Eye (tissue), 1 donor: ENCODE measurements around the gene KRTAP10-7.
"Not testable (repeated sequence)": the region's sequence is repeated elsewhere in the genome, so short reads cannot be mapped to it uniquely, and the experiment has no call there.

Source experiments
- DNase-seq: peaks from one replicate; pipeline ENCODE4 v3.0.0-alpha.2; 2015

The KRTAP10-7 gene, protein sequence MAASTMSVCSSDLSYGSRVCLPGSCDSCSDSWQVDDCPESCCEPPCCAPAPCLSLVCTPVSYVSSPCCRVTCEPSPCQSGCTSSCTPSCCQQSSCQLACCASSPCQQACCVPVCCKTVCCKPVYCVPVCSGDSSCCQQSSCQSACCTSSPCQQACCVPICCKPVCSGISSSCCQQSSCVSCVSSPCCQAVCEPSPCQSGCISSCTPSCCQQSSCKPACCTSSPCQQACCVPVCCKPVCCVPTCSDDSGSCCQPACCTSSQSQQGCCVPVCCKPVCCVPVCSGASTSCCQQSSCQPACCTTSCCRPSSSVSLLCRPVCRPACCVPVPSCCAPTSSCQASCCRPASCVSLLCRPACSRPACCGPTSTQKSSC

DNA sequence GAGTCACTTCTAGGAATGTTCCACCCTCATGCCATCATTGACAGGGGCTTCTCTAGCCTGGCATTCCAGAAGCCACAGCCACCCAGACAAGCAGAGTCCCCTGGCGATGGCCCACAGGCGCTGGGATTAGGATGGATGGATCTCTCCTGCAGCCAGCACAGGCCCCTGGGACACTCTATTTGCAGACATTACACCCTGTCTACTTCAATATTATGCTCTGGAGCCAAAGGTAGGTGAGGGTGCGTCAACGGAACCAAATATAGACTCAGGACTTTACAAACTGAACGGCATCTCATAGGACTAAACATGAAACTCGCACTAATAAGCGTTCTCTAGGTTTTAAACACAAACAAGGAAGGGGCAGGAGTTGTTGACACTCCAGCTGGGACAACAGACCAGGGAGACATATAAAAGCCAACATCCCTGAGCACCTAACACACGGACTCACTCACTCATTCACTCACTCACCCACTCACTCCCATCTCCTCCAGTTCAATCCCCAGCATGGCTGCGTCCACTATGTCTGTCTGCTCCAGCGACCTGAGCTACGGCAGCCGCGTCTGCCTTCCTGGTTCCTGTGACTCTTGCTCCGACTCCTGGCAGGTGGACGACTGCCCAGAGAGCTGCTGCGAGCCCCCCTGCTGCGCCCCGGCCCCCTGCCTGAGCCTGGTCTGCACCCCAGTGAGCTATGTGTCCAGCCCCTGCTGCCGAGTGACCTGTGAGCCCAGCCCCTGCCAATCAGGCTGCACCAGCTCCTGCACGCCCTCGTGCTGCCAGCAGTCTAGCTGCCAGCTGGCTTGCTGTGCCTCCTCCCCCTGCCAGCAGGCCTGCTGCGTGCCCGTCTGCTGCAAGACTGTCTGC, at the start of gene KRTAP10-7:
TSS of gene KRTAP10-7 (plus strand) at position 480 of the 861 bp plus-strand sequence. CDS start at position 505, 25 bp downstream.
- not testable (repeated sequence) for DNase-seq

DNA sequence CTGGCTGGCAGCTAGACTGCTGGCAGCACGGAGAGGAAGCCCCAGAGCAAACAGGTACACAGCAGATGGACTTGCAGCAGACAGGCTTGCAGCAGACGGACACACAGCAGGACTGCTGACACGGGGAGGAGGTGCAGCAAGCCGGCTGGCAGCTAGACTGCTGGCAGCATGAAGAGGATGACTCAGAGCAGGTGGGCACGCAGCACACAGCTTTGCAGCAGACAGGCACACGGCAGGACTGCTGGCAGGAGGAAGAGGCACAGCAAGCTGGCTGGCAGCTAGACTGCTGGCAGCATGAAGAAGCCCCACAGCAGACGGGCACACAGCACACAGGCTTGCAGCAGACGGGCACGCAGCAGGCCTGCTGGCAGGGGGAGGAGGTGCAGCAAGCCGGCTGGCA, 49.6 kb upstream of the KRTAP10-7 start:
- no peak for DNase-seq

DNA sequence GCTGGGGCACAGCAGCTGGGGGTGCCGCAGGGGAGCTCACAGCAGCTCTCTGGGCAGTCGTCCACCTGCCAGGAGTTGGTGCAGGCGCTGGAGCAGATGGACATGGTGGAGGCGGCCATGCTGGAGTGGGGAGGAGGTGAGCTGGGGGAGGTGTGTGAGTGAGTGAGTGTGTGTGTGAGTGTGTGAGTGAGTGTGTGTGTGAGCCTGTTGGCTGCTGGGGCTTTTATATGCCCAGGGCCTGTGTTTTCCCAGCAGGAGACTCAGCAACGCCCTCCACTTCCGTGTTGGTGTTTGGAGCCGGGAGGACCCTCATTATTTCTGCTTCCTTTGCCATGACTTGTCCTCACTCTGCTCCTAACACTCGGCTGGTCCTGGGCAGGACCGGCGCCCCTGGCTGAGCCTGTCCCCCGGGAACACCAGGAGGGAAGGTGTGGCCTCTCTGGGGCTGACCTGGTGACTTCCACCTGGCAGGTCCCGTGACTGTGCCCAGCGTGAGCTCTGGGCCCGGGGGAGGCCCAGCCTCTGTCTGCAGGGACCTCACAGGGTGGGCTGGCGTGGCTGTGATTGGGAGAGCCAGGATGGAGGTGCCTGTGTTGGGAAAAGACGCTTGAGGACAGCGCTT, 48.9 kb upstream of the KRTAP10-7 start, which contains the start of gene KRTAP10-2:
TSS of gene KRTAP10-2 (minus strand) at position 166 of the 622 bp plus-strand sequence. CDS start at position 119, 47 bp downstream.
- DNase-seq: peak; percentile 35

DNA sequence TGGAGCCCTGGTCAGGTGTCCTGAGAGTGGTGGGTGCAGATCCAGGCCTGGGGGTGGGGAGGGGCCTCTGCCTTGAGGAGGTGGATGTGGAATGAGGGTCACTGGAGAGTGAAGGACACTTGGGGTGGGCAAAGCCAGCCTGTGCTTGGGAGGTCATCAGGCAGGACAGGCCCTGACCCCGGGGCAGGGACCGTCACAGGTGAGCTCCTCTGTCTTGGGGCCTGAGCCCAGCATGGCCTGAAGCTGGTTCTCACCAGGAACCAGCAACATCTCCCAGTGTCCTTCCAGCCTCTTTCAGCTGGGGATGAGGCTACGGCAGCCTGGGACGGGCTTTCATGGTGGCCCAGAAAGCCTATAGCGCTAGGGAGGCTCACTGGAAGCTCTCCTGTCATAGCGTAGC, 48.3 kb upstream of the KRTAP10-7 start:
- no peak for DNase-seq

DNA sequence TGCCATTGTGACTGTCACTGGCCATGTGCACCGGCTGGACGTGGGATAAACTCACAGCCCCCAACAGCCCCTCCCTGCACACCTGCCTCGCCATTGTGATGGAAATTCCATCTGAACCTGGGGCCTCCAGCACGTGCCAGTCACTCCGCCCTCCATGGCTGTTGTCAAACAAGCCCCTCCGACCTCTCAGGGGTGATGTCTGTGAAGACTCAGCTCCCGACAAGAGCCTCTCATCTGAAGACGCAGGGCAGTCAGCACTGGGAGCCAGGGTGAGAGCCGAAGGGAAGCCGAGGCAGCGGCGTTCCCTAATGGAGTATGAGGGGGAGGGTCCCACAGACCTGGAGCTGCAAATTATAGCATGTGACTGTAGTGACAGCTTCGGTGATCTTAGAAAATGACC, 47.7 kb upstream of the KRTAP10-7 start:
- DNase-seq: no peak

DNA sequence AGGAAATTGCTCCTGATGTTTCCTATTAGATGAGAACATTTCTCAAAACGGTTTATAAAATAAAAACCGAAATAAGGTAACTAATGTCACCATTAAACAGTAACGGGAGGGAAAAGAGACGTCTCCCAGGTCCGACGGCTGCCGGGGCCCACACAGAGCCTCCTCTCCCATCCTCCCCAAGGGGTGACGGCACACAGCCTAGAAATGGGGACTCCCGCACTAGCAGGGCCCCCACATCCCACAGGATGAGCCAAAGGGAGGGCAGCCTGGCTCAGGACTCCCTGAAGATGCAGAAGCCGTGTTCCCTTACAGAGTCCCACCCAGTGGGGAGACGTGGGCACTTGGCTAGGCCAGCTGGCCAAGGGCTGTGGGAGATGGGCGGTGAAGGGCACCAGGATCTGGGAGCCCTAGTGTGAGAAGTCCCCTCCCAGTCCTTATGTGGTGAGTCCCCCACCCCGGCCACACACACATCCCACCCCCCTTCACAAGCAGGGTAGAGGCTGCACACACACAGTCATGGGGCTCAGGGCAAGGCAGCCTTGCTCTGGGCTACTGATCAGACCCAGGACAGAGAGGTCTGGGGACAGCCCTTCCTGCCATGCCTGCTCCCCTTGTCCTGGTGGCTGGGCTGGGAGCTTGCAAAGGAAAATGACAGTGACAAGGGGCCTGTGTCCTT, 45.1 kb upstream of the KRTAP10-7 start:
- no peak for DNase-seq

DNA sequence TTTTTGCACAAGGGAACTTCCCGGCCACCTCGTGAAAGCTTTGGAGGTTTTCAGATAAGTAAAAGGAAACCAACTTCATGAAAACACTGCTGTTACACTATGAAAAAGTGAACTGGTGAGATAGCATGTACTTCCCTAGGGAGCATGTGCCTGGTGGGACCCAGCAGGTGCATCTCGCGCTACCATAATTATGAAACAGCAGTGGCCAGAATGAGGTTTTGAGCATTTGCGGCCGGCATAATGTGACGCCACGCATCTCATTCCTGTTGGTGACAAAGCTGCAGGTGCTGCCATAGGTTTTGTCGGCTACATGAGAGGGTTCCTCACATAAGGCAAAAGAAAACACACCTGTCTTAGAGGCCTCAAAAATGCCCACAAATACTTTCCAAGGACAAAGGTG, 43.5 kb upstream of the KRTAP10-7 start:
- DNase-seq: no peak

DNA sequence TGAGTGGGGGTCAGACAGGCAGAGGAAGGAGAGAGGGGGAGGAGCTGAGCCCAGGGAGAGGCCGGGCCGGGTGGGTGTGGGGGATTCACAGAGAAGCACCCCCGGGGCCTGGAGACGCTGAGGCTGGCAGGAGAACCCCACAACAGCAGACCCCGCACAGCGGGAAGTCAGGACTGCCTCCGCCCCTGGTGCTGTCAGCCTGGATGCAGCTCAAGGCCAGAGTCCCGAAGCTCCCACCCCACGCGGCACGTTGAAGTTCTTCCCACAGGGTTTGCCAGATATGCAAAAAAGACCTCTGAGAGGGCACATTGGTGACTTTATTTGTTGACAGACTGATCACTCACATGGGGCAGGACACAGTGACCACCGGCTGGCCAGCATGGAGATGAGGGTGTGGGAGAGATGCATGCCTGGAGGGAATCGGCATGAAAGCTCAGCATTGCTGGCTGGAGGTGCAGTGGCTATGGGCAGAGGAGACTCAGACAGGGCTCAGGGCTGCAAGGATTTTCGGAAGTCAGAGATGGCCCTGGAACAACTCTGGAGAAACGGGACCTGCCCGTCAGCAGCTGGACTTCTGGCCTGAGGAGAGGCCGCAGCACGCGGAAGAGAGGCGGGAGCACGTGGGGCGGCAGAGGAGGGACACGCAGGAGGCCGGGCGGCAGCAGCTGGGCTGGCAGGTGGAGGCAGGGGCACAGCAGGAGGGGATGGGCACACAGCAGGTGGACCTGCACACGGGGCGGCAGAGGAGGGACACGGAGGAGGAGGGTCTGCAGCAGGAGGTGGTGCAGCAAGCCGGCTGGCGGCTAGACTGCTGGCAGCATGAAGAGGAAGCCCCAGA, 42.7 kb upstream of the KRTAP10-7 start:
- peak; percentile 36 for DNase-seq

DNA sequence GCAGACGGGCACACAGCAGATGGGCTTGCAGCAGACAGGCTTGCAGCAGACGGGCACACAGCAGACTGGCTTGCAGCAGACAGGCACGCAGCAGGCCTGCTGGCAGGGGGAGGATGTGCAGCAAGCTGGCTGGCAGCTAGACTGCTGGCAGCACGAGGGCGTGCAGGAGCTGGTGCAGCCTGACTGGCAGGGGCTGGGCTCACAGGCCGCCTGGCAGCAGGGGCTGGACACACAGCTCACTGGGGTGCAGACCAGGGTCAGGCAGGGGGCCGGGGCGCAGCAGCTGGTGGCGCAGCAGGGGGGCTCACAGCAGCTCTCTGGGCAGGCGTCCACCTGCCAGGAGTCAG, 42.1 kb upstream of the KRTAP10-7 start:
- DNase-seq: not testable (repeated sequence)

DNA sequence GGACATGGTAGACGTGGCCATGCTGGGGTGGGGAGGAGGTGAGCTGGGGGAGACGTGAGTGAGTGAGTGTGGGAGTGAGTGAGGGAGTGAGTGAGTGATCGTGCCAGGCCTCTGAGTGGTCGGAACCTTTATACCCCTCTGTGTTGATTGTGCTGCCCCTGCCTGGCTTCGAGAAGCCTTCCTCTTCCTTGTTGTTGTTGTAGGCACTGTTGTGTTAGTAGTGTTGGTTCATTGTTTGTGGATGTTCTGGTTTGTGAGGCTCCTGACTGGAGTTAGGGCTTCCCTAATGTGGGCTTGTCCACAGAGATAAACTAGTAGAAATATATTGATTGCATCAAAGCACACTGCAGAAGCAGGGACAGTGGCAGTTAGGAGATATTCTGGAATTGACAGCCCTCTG, 41.7 kb upstream of the KRTAP10-7 start, which contains the start of gene KRTAP10-3:
TSS of gene KRTAP10-3 (minus strand) at position 101 of the 400 bp plus-strand sequence. CDS start at position 21, 80 bp downstream.
- no peak for DNase-seq

DNA sequence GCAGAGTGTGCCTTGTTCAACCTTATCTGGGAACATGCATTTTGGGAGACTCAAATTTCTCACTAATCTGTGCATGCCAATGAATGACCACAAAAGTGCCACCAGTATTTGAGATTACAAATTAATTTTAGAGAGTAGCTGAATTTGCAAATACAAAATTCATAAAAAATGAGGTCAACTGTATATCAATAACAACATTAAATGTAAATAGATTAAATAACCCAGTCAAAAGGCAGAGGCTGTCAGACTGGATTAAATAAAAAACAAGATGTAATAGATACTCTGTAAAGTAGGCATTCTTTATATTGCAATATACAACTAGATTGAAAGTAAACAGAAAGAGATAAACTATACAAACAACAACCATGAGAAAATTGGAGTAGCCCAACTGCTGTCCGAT, 36.3 kb upstream of the KRTAP10-7 start:
- no peak for DNase-seq

DNA sequence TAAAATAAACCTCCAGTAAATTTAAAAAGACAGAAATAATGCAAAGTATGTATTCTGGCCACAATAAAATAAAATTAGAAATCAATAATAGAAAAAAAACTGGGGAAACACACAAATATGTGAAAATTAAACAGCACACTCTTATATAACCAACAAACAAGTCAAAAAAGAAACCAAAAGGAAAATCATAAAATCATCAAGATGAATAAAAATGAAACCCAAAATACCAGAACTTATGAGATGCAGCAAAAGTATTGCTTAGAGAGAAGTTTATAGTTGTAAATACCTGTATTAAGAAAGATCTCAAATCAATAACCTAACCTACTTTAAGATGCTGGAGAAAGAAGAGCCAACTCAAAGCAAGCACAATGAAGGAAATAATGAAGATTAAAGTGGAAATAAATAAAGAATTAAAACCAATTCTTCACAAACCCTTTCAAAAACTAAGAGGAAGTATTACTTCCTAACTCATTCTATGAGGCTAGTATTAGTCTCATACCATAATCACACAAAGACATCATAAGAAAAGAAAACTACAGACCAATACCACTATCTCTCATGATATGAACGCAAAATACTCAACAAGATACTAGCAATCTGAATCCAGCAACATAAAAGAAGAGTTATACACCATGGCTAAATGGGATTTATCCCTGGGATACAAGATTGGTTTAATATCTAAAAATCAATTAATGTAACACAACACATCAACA, 35.4 kb upstream of the KRTAP10-7 start:
- no peak for DNase-seq

DNA sequence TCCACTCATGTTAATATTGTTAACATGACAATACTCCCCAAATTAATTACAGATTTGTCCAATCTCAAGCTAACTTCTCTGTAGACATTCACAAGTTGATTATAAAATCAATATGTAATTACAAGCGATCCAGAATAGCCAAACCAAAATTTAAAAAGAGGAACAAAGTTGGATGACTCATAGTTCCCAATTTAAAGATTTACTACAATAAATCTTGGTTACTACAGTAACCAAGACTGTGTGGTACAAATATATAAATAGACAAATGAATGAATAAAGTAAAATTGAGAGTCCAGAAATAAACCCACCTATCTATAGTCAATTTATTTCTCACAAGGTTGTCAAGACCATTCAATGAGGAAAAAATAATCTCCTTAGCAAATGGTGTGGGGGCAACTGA, 34.0 kb upstream of the KRTAP10-7 start:
- DNase-seq: no peak

DNA sequence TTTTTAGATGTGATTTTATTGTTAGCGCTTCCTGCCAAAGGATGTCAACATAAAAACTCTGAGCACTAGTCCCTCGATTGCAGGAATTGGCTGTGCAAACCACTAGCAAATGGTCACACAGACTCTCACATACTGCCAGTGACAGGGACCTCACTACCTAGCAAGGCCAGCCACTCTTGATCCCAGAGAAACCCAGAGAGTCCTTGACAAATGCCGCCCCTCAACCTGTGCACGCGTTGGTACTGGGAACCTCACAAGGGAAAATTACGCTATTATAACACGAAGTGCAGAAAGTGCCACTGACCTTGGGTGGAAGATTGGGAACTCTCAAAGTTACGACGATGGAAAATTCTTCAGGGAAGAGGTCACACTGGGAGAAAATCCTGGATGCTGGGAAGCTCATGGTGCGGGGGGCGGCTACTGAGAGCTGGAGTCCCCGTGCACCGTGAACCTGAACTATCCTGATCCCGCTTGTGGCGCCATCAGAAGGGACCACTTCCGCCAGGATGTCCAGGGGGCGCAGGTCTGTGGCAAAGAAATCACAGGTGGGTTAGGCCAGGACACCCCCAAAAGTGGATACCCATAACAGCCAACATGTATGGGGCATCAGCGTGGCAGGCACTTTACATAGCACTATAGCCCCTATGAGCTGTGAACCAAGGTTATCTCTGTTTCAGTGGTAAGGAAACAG, 32.8 kb upstream of the KRTAP10-7 start:
- no peak for DNase-seq

DNA sequence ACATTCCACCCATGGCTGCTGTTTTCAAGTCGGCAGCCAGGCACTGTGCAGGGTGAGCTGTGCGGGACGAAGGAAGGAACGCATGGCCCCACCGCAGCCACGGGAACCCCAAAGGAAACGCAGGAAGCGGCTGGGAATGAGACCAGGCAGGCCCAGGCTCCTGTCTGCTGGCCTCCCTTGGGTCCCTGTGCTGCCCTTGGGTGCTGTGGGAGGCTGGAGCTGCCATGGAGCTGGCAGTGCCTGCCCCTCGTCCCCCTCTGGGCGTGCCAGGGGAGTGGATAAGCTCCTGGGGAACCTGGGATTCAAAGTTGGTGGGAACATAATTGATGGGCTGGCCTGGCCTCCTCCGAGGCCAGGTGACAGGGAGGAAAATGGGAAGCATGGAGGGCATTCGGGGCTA, 32.1 kb upstream of the KRTAP10-7 start:
- no peak for DNase-seq

DNA sequence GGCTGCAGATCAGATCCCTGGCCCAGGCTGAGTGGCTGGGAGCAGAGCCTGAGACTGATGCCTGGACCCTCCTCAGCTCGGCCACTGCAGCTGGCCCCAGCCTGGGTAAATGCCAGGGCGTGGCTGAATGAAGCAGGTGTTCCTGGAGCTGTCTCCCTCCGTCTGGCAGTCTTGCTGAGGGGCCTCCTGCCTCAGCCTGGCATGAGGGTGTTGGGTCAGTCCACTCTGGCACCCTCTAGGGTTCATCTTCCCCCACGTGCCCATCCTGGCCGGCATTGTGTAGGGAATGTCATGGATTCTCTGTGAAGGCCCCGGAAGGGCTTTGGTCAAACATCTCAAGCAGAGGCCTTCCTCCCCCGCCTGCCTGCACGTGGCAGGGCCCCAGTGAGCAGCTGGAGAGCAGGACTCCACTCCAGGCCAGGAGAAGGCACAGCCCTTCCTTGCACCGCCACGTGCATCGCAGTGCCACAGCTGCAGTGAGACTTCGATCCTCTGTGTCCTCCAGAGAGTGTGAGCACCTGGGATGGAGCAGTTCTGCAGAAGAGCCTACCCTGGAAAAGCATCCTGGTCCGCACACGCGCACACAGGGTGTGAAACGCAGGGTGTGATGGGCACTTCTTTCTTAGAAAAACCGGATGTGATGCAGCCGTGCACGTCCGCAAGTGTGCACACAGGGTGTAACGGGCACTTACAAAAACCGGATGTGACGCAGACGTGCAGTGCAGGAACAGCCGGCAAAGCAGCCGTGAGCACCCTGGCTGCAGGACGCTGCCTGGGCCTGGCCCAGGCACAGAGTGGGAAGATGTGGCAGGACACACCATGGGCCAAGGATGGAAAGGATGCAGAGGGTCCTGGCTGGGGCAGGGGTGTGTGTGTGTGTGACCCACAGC, 31.5 kb upstream of the KRTAP10-7 start:
- no peak for DNase-seq

DNA sequence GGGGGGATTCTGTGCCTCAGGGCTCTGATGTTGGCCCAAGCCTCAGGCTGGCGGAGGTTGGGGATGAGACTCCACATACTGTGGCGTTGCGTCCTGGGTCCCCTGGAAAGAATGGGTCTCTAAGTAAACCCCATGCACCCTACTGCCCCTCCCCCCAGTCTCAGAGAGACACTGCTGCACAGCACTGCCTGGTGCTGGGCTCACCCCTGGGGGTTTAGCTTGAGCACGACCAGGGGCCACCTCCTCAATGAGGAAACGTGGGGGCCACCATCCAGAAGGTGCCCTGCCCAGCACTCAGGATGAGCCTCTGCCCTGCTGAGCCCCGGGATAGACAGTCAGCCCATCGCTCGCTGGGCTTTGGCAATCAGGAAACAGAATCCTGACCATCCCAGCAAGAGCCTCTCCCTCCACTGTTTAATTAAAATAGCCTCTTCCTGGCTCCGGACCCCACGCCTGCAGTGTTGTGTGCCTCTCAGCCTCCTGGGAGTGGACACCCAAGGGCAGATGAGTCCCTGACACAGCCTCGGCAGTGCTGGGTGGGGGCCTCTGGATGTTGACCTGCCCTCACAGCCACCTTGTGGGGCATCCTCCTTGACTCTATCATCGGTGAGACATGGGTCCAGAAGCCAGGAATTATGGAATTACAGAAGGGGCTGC, 30.4 kb upstream of the KRTAP10-7 start:
- no peak for DNase-seq

DNA sequence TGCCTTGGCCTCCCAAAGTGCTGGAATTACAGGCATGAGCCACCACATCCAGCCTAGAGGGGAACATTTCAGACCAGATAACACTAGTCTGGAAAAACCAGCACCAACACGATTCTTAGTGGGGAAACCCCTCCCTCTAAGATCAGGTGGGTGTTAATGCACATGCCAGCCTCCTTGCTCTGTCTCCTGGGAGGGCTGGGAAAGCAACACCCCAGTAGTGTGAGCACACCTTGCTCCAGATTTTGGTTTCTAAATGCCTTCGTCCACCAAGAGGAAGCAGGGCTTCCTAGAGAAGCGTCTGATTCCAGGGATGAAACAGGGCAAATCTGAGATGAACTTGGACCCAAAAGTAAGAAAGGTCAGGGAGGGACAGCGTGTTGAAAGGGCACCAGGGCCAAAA, 29.1 kb upstream of the KRTAP10-7 start:
- DNase-seq: no peak
